NCI-H82 treated with DMSO at 0.1 percent for 48 hours (cell line): ENCODE measurements around the gene FAM185A.
"Not testable (repeated sequence)": the region's sequence is repeated elsewhere in the genome, so short reads cannot be mapped to it uniquely, and the experiment has no call there.

ENCODE experiments used
- DNase-seq: peaks from one replicate; lab custom pipeline; 2025; ENCODE audit not compliant: unreplicated experiment; lab: John Stamatoyannopoulos, UW

Gene FAM185A

DNA sequence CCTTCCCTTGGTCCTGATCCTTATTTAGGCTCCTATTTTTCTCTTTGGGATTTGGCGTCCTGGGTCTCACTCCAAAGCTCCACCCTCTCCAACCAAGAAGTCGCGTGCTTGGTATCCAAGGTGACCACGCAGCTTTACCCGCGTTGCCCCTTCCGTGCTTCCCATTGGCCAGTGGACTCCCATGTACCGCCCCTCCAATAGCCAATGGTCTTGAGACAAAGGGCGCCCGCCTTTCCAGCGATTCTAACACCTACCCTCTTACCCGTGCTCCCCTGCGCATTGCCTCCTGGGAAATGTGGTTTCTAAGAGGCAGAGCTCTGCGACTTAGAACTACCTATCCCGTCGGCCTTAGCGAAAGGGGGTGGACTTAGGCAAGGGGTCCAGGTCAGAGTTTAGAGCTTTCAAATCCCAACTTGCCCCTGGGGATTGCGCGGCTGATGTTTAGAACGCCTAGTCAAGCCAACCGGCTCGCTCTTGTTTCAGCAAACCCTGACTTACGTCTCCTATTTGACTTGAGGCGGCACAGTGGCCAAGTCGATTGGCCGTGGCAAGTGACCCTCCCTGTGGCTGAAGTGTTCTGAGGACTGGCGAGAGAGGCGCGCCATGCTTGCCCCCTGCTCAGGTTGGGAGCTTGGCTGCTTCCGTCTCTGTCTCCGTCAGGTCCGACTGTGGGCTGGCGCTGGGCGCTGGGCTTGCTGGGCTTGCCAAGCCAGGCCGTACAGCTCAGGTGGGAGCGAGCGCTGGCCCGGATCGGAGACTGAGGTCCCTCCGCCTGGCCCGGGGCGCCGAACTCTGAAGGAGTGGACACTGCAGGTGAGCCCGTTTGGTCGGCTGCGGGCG is at the start of gene FAM185A:
TSS of gene FAM185A (plus strand) at position 395 of the 840 bp plus-strand sequence. CDS start at position 604, 209 bp downstream.
- DNase-seq: peak; percentile 99

DNA sequence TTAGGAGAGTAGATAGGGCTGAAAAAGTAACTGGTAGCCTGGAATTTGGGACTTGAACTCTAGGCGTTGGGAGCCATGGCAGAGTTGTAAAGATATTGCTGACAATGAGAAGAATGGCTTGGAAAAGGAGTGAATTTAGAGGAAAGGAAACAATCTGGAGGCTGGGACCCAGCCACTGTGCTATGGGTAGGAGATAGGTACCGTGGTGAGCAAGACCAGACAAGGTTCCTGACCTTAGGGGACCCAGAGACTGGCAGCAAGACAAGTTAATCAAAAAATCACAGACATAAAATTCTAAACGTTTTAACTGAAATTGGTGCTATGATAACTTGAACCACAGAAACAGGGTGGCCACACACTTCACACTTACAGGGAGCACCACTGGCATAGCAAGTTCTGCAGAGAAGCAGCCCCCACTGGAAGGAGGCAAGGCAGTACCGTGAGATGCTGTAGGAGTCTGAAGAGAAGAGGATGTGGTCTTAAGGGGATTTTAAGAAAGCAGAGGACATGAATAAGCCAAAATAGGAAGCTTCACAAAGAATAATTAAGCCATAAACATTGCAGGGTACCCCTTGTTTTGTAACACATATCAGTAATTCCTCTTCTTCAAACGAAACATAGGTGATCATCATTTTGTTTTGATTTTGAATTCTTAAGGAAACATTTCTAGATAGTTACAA is 35.6 kb upstream of the FAM185A start:
- DNase-seq: not testable (repeated sequence)

DNA sequence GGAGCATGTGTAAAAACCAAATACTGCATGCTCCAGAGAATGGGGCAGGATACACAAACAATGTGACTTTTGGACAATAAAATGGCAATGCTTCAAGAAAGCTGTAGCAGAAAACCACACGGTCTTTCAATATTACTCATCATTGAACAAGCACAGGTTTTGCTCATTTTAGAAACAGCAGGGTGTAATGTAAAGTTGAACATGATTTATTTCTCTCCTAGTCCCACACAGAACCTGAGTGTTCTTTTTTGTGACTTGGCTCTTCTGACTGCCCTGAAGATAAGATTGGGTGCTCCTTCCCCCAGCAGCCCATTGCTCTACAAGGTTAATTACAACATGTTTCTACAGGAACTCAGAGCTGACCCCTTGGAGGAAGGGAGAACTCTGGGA is 35.1 kb upstream of the FAM185A start:
- DNase-seq: not testable (repeated sequence)

DNA sequence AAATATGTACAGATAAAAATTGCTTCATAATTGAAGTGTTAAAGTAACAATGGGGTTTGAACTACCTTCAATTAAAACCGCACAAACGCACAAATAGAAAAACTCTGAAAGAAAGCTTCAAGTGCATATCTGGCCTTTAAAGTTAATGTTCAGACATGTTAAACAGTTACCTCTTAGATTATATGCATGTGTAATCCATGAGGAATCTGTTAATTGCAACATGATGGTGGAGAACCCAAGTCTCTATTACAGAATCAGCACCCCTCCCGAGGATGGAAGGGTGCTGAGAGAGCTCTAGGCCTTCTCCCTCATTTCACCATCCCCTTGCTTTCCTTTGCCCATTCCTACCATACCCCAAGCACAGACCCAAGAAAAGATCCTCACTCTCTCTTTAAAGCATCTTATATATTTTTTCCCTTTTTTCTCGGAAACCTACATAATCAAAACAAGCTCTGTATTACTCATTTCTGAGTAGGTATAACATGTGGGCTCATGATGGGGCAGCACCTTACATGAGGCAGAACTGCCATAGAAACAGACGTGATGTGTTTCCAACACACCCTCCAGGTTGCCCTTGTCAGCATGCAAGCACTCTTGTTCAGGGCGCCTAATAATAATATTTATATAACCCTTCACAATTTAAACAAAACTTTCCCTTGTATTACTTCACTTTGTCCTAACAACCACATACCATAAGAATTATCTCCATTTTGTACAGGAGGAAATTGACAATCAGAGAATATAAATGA is 33.9 kb upstream of the FAM185A start:
- not testable (repeated sequence) for DNase-seq

DNA sequence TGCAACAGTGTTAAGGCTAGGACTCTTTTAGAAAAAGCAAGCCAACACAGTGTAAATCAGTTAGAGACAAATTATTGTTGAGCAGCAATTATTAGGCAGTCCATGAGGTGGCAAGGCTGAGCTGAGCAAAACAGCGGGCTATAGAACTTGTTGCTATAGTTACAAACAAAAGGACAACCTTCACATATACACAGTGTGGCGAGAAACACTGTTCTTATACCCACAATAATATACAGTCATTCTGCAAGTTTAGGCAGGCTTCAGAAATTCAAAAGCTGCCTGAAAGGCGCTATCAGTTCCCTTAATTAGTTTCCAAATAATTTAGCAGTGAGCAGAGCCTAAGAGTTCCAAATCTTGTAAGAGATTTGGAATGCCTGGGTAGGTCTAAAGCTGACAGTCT is 33.1 kb upstream of the FAM185A start:
- DNase-seq: not testable (repeated sequence)

DNA sequence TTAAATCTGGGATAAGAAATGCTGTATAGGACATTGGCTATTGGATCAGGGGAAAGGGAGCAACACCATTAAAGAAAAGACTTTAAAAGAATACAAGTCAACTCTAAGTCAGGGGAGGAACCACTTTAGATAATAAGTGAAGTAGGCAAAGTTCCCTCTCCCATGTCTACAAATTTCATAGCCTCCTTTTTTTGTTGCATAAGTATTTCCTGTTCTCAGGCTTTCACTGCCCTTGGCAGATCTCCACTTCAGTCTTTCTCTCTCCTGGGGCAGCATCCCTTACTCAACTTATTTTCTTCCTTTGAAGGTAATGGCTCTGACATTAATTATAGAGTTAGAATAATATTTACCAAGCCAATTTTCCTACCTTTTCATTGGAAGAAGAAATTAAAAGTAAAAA is 30.3 kb upstream of the FAM185A start:
- not testable (repeated sequence) for DNase-seq

DNA sequence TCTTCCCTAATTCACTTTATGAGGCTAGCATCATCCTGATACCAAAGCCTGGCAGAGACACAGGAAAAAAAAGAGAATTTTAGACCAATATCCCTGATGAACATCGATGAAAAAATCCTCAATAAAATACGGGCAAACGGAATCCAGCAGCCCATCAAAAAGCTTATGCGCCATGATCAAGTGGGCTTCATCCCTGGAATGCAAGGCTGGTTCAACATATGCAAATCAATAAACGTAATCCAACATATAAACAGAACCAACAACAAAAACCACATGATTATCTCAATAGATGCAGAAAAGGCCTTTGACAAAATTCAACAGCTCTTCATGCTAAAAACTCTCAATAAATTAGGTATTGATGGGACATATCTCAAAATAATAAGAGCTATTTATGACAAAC is 22.6 kb upstream of the FAM185A start:
- not testable (repeated sequence) for DNase-seq

DNA sequence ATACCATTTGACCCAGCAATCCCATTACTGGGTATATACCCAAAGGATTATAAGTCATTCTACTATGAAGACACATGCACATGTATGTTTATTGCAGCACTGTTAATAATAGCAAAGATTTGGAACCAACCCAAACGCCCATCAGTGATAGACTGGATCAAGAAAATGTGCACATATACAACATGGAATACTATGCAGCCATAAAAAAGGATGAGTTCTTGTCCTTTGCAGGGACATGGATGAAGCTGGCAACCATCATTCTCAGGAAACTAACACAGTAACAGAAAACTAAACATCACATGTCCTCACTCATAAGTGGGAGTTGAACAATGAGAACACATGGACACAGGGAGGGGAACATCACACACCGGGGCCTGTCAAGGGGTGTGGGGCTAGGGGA is 19.1 kb upstream of the FAM185A start:
- DNase-seq: not testable (repeated sequence)

DNA sequence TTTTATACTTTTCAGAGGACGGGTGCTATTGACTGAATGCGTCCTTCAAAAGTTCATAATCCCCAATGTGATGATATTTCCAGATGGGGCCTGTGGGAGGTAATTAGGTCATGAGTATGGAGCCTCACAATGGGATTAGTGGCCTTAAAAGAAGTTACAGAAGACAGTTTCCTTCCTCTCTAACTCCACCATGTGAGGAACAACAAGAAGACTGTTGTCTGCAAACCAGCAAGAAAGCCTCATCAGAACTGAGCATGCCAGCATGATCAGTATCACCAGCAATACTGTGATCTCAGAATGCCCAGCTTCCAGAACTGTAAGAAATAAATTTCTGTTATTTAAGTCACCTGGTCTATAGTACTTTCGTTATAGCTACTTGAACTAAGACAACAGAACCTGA is 18.4 kb upstream of the FAM185A start:
- DNase-seq: not testable (repeated sequence)

DNA sequence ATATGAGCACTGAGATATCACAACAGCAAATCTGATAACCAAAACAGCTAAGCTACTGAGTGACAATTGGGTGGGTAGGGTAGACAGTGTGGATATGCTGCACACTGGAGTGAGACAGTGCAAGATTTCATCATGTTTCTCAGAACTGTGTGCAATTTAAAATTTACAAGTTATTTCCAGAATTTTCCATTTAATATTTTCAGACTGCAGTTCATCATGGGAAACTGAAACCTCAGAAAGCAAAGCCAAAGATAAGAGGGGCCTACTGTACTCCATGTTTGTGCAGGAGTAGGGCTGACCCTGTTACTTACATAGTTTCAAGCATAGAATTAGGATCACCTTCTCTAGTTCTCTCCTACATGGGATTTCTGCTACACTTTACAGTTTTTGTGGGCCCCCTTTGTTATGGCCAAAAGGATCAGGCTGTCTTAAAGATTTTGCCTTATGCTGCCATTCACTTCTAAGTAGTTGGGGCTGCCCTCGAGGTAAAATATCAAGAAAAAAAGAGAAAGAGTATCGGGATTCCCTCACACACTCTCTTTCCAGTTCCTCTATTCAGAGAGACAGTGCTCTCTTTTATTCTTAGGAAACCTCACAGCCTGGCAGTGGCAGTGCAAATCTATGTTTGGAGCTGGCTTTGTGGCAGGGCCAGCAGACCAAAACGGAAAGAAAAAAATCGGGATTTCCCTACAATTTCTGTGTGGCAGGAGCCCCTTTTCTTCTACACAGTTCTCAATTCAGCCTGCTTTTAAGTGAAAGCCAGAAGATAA is 6.6 kb upstream of the FAM185A start:
- DNase-seq: not testable (repeated sequence)

DNA sequence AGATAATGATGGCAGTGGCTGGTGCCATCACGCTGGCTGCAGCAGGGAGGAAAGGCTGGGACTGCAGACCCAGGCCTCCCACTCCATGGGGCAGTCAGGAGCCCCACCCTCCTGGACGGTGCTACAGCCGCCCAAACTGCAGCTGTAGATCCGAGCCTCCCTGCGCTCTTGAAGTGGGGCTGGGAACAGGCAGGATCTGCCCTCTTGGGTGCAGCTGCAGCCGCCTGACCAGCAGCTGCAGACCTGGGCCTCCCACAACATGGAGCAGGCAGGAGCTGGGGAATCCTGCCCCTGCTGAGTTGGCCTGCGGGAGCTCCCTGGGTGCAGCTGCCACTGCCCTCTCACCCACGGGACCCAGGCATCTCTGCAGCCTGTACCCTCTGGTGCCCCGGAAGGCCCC is 4.9 kb upstream of the FAM185A start:
- DNase-seq: not testable (repeated sequence)

DNA sequence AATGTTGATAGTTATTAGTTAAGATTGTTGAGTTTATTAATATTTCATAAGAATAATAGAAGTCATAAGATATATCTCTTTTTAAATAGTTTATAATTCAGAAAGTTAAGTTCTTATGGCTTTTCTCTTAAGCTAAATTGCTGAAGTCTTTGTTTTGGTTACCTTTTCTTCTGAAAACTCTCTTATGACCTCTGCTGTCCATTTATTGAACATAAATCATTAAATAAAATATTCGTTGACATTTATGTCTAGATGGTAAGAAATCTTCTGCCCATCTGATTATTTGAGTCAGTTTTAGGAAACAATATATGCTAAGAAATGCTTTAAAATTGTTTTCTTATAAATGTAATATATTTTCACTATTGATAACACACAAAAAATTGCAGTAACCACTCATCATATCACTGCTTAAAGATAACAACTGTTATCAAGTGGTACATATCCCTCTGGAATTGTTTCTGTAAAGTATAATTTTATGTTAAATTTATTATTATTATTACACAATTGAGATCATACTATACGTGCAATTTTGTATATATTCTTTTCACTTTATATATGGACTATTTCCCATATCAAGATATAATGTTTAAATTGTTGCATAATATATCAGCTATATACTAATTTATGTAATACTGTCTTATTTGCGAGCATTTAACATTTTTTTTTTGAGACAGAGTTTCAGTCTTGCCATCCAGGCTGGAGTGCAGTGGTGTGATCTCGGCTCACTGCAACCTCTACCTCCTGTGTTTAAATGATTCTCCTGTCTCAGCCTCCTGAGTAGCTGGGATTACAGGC is 3.1 kb upstream of the FAM185A start:
- DNase-seq: not testable (repeated sequence)

DNA sequence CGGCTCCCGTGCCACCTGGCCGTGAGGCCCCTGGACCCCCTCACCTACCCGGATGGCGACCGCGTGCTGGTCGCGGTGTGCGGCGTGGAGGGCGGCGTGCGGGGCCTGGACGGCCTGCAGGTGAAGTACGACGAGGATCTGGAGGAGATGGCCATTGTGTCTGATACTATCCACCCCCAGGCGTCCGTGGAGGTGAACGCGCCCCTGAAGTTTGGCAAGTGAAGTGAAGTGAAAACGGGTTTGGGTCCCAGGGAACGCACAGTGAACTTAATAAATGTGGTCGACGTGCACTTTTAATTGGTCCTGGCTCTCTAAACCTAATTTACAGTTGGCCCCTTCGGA is 617 bp downstream of the FAM185A start:
- not testable (repeated sequence) for DNase-seq

DNA sequence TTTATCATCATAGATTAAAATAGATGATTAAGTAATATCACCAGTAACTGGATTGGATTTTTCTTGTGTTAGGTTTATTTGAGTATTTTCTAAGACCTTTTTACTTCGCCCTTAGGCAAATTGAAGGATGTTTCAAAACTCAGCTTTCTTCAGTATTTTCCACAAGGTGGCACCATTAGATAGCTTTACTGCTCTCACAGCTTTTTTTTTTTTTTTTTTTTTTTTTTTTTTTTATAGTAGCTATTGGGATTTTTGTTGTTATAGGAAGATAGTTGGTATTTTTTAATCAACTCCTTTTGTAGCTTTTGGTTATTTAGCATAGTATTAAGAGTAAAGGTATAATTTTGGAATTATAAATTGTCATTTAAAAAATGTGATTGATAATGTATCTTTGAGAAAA is 9.4 kb downstream of the FAM185A start:
- not testable (repeated sequence) for DNase-seq

DNA sequence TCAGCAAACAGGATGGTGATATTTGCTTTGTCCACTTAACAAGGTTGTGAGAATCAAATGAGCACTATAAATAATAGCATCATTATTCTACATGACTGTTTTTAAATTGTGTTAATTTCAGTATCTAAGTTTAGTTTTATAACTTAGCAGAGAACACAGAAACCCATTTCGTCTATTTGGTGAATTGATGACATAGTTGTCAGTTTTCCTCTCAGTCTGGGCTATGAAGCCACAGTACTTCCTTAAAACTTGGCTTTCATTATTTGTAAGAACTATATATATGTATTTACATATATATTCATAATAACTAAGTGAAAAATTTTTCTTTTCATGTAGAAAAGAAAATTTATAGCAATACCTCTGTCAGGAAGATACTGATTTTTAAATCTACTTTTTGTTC is 11.1 kb downstream of the FAM185A start:
- not testable (repeated sequence) for DNase-seq

DNA sequence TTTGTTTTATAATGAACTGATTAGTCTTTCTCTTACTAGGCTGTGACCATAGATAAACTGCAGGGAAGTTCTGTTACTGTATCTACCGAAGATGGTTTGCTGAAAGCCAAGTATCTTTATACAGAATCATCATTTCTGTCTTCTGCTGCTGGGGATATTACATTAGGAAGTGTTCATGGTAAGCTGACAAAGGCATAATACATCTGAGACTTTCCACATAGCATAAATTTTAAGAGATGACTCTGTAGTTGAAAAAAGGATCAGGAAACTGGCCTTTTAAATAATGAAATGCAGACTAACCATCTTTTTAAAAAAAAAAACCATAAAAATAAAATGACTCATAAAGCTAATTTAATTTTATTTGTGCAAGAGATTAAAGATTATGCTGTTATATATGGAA is 12.4 kb downstream of the FAM185A start:
- DNase-seq: not testable (repeated sequence)

DNA sequence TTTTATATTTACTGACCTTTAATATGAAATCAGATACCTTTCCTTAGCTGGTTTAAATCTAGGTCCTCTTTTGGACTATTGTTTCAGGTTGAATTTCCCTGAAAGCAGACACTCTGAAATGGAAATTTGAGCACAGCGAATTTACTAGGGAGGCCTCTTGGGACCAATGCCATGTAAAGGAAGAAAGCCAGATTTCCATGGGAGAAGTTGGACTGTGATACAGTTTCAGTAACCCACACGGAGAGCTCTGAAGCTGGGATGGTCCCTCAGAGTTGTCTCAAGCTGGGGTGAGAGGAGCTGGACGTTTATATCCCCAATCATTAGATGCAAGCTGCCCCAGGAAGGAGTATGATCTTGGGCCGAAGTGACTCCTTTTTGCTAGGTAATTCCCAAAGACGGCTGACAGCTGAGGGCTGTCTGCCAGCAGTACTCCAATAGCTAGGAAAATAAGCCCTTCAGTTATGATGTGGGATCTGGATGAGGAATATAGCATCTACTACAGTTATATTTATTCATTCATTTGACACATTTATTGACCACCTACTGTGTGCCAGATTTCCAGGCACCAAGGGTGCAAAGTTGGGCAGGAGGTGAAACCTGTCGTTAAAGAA is 14.6 kb downstream of the FAM185A start:
- DNase-seq: not testable (repeated sequence)

DNA sequence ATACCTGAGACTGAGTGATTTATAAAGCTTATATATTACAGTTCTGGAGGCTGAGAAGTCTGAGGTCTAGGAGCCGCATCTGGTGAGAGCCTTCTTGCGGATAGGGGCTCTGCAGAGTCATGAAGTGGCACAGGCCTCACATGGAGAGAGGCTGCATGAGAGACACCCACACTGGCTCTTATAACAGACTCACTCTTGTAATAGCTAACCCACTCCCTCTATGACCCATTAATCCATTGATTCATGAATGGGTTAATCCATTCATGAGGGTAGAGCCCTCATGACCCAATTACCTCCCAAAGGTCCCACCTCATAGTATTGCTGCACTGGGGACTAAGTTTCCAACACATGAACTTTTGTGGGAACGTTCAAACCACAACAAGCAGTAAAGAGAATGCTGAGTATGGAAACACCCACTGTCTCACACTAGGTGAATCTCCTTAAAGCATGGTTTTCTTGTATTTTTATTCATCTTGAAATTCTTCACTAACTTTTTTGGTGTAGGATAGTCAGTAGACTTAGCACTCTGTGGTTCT is 20.9 kb downstream of the FAM185A start:
- not testable (repeated sequence) for DNase-seq

DNA sequence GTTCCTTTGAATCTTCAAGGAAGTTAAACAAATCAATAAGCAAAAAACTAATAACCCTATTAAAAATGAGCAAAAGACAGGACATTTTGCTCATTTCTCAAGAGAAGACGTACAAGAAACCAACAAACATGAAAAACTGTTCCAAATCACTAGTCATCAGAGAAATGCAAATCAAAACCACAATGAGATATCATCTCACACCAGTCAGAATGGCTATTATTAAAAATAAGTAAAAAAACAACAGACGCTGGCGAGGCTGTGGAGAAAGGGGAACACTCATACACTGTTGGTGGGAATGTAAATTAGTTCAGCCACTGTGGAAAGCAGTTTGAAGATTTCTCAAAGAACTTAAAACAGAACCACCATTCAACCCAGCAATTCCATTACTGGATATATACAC is 21.7 kb downstream of the FAM185A start:
- DNase-seq: not testable (repeated sequence)
